Bronchial epithelial cell (primary cell): Measurements from ENCODE around the gene L1CAM. TPM values are rescaled to one million over a fixed set of nuclear protein-coding genes. Genes with fewer than 3 reads are reported as not detected.

Experiments used
- DNase-seq: peaks from one replicate; pipeline ENCODE4 v3.0.0-alpha.2; 2010; ENCODE audit warnings: low read depth
- FAIRE-seq: peaks from 2 replicates; lab custom pipeline; 2011; peaks lifted over from hg19 to GRCh38; lab: Jason Lieb, UNC
- H3K27me3 ChIP-seq: 2 replicates; pipeline ENCODE4 v1.5.1; 2011; ENCODE audit warnings: low read length; ENCODE audit not compliant: control insufficient read depth, insufficient read depth
- H3K36me3 ChIP-seq: 2 replicates; pipeline ENCODE4 v1.5.1; 2011; ENCODE audit warnings: low read length; ENCODE audit not compliant: control insufficient read depth, insufficient read depth
- H3K4me3 ChIP-seq: 2 replicates; pipeline ENCODE4 v1.5.1; 2011; ENCODE audit warnings: mild to moderate bottlenecking, low read depth, low read length, control low read depth
- total RNA-seq: library from RNA; depleted of rRNA; stranded (reverse); fragments of >200 nt; gene quantifications from 2 replicates; pipeline ENCODE4 v1.2.1, GENCODE V29; 2014
- TF ChIP-seq, protein P1 (sequence below): IDR thresholded peaks from 2 replicates; pipeline ENCODE4 v1.5.1; 2011; ENCODE audit warnings: mild to moderate bottlenecking, moderate library complexity, low read length, control low read depth, inconsistent platforms; ENCODE audit not compliant: insufficient read depth, severe bottlenecking

L1CAM gene
- total RNA-seq, 1 donor from 2014 or later, result 0.26 TPM

DNA sequence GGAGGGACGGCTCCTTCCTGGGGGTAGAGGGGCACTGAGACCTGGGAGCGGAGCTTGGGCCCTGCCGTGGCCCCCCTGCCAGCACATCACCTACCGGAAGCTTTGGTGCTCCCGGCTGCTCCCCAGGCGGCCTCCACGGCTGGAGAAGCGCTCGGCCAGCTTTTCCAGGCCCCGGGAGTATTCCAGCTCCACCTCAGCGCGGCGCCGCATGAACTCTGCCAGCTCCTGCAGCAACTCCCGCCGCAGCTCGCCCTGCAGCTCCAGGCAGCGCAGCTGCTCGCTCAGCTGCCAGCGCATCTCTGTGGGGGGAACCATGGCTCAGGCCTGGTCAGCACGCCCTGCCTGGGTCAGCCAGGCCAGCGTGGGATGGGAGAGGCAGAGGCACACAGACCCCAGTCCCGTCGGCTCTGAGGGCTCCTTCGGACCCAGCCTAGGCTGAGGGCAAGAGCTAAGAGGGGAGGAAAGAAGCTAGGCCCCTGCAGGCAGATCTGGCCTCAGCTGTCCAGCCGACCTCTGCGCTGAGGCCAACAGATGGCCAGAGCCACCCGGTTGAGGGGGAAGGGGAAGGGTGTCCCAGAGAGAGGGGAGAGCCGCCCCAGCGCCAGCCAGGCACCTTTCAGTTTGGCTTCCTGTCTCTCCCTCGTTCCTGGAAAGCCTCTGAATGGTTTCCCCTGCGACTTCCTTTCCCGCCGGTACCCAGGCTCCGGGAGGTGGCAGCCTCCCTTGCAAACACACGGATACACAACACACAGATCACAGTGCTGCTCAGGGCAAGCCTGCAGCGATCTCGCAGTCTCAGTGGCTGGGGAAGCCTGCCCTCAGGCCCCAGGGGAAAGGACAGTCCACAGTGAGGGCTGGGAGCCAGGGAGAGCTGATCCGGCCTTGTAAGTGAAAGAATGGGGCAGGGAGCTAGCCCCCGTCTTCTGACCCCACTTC is 35.8 kb upstream of the L1CAM start:
- H3K27me3 ChIP-seq, result no peaks in the 10 kb centered on the region
- H3K36me3 ChIP-seq, result no peaks in the 10 kb centered on the region
- DNase-seq (no peak), FAIRE-seq (no peak)
- TF ChIP-seq, protein P1, sequence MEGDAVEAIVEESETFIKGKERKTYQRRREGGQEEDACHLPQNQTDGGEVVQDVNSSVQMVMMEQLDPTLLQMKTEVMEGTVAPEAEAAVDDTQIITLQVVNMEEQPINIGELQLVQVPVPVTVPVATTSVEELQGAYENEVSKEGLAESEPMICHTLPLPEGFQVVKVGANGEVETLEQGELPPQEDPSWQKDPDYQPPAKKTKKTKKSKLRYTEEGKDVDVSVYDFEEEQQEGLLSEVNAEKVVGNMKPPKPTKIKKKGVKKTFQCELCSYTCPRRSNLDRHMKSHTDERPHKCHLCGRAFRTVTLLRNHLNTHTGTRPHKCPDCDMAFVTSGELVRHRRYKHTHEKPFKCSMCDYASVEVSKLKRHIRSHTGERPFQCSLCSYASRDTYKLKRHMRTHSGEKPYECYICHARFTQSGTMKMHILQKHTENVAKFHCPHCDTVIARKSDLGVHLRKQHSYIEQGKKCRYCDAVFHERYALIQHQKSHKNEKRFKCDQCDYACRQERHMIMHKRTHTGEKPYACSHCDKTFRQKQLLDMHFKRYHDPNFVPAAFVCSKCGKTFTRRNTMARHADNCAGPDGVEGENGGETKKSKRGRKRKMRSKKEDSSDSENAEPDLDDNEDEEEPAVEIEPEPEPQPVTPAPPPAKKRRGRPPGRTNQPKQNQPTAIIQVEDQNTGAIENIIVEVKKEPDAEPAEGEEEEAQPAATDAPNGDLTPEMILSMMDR, result no peak
- no peak overlapping the region for H3K4me3 ChIP-seq

DNA sequence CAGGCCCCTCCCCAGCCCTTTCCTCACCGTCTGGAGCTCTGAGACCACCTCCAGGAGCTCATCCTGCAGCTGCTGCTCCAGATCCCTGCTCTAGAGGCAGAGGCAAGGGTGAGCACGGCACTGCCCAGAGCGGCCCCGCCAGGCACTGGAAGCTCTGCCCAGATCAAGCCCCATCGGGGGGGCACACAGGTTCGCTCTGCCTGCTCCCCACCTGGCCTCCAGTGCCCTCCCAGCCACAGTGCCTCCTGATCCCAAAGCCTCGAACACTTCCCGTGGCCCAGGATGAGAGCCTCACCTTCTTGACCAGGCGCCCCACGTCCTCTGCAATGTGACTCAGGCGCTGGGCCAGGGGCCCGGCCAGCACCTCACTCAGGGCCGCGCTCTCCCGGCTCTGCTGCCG is 35.1 kb upstream of the L1CAM start:
- Histone ChIP-seq H3K4me3 (no peak overlapping the region), H3K27me3 (no peaks in the 10 kb centered on the region), H3K36me3 (no peaks in the 10 kb centered on the region)
- no peak for FAIRE-seq
- TF ChIP-seq, protein P1, result no peak
- DNase-seq, result no peak

DNA sequence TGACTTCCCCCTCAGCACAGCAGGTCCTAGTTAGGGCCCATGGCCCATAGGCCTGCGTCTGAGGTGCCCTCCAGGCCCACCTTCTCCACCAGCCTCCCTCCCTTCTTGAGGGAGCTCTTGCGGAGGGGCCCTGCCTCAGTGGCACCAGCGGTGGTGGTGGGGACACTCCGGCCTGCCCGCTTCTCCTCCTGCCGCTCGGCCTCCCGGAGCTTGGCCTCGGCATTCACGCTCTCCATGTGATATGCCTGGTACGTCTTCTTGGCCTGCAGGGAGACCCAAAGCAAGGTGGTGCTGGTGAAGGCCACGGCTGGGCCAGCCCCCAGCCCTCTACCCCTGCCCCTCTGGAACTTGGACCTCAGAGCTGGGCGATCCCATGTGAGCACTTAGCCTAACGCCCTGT is 34.6 kb upstream of the L1CAM start:
- no peak overlapping the region for H3K4me3 ChIP-seq
- no peaks in the 10 kb centered on the region for H3K36me3 ChIP-seq
- TF ChIP-seq, protein P1, result no peak
- no peaks in the 10 kb centered on the region for H3K27me3 ChIP-seq
- DNase-seq (no peak), FAIRE-seq (no peak)

DNA sequence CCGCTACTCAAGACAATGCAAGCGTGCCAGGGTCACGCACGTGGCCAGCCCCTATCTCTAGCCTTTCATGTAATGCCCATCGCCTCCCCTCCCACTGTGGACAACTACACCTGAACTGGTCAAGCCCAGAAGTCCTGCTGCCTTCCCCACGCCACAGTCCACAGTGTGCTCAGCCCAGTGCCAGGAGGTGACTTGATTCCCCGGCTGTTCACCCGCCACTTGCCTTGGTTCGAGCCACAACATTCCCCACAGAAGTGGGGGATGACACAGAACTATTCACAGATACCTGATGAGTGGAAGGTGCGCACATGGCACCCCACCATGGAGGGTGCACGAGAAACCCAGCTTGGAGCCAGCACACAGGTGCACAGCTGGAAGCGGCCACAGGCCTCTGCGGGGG is 33.3 kb upstream of the L1CAM start:
- TF ChIP-seq, protein P1, result no peak
- Histone ChIP-seq H3K4me3 (no peak overlapping the region), H3K36me3 (no peaks in the 10 kb centered on the region), H3K27me3 (no peaks in the 10 kb centered on the region)
- FAIRE-seq, result no peak
- DNase-seq, result no peak

DNA sequence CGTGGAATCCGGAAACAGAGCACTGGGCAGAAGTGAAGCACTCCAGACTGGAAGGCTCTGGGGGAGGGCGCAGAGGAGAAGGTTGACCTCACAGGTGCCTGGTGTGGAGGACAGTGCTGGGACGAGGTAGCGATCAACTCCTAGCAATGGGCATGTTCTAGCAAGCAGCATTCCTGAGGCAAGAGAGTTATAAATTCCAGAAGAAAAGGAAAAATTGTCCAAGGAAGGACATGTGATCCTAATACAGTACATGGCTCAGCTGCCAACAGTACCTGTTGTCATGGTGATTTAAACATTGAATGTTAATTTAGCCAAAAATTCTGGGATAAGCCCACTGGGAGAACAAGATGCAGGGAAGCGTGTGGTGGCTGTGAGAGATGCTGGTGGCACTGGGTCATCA is 31.9 kb upstream of the L1CAM start:
- no peaks in the 10 kb centered on the region for H3K27me3 ChIP-seq

More for the DNA sequence above, 31.9 kb upstream of the L1CAM start:
- H3K4me3 ChIP-seq, result no peak overlapping the region
- no peaks in the 10 kb centered on the region for H3K36me3 ChIP-seq
- DNase-seq (peak; percentile 62), FAIRE-seq (no peak)
- TF ChIP-seq, protein P1, result no peak
